ENCODE measurements around the gene KLK12.

- no peak for TF ChIP-seq POLR2A (IDR thresholded peaks at IDR 0.05)
- TF ChIP-seq CTCF (IDR thresholded peaks at IDR 0.05), result no peak
These were observed 15.3 kb downstream of the KLK12 start, which contains the start of gene KLK10 for GRCh38 chr19:51019544-51019925.
